Neural cell (in vitro differentiated cells): Measurements from ENCODE around the gene MOV10L1.

Experiments
- MXI1 ChIP-seq: fragments of 450-650 bp; conservative IDR thresholded peaks from 2 replicates; pipeline ENCODE4 v1.6.1; 2014; ENCODE audit warnings: antibody characterized with exemption, mild to moderate bottlenecking; ENCODE audit not compliant: poor library complexity, severe bottlenecking
- POLR2AphosphoS5 ChIP-seq: IDR thresholded peaks from 2 replicates; pipeline ENCODE4 v1.6.1; 2012
- RAD21 ChIP-seq: fragments of 450-650 bp; conservative IDR thresholded peaks from 2 replicates; pipeline ENCODE4 v1.6.1; 2014; ENCODE audit warnings: antibody characterized with exemption, mild to moderate bottlenecking, moderate library complexity
- TAF1 ChIP-seq: IDR thresholded peaks from 2 replicates; pipeline ENCODE4 v1.6.1; 2012; ENCODE audit warnings: low read depth
- TF ChIP-seq, protein P1 (sequence below): fragments of 450-650 bp; IDR thresholded peaks from 2 replicates; pipeline ENCODE4 v1.5.1; 2014; ENCODE audit warnings: antibody characterized with exemption, mild to moderate bottlenecking, moderate library complexity; ENCODE audit not compliant: poor library complexity, severe bottlenecking

- TF ChIP-seq TAF1 = no peak
- no peak for TF ChIP-seq RAD21
- TF ChIP-seq, protein P1, sequence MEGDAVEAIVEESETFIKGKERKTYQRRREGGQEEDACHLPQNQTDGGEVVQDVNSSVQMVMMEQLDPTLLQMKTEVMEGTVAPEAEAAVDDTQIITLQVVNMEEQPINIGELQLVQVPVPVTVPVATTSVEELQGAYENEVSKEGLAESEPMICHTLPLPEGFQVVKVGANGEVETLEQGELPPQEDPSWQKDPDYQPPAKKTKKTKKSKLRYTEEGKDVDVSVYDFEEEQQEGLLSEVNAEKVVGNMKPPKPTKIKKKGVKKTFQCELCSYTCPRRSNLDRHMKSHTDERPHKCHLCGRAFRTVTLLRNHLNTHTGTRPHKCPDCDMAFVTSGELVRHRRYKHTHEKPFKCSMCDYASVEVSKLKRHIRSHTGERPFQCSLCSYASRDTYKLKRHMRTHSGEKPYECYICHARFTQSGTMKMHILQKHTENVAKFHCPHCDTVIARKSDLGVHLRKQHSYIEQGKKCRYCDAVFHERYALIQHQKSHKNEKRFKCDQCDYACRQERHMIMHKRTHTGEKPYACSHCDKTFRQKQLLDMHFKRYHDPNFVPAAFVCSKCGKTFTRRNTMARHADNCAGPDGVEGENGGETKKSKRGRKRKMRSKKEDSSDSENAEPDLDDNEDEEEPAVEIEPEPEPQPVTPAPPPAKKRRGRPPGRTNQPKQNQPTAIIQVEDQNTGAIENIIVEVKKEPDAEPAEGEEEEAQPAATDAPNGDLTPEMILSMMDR = no peak
- no peak for TF ChIP-seq MXI1
- TF ChIP-seq POLR2AphosphoS5 = no peak
Measured at GRCh38 chr22:50056214-50056972, 33.4 kb upstream of the MOV10L1 start.
